Esophagus muscularis mucosa (tissue), 2 donors: ENCODE data around the gene MATN1.

Experiments
- EP300 ChIP-seq: sonication (generic); formaldehyde crosslinking; IDR thresholded peaks from one replicate; pipeline ENCODE4 v1.6.1; 2017; ENCODE audit warnings: antibody characterized with exemption
- POLR2A ChIP-seq: fragments of 450-650 bp; IDR thresholded peaks from one replicate; pipeline ENCODE4 v1.6.1; 2017; ENCODE audit warnings: antibody characterized with exemption, moderate library complexity, mild to moderate bottlenecking, low read depth

GRCh38 chr1:30710407-30710806 is 13.0 kb downstream of the MATN1 start:
- TF ChIP-seq POLR2A (no peak), EP300 (no peak)
